Bronchial epithelial cell (primary cell): ENCODE measurements around the gene HECW1. TPM values are rescaled to one million over a fixed set of nuclear protein-coding genes. Genes with fewer than 3 reads are reported as not detected.

ENCODE experiments used
- DNase-seq: peaks from one replicate; pipeline ENCODE4 v3.0.0-alpha.2; 2010; ENCODE audit warnings: low read depth
- FAIRE-seq: peaks from 2 replicates; lab custom pipeline; 2011; peaks lifted over from hg19 to GRCh38; lab: Jason Lieb, UNC
- H3K27me3 ChIP-seq: 2 replicates; pipeline ENCODE4 v1.5.1; 2011; ENCODE audit warnings: low read length; ENCODE audit not compliant: control insufficient read depth, insufficient read depth
- H3K36me3 ChIP-seq: 2 replicates; pipeline ENCODE4 v1.5.1; 2011; ENCODE audit warnings: low read length; ENCODE audit not compliant: control insufficient read depth, insufficient read depth
- H3K4me3 ChIP-seq: 2 replicates; pipeline ENCODE4 v1.5.1; 2011; ENCODE audit warnings: mild to moderate bottlenecking, low read depth, low read length, control low read depth
- total RNA-seq: library from RNA; depleted of rRNA; stranded (reverse); fragments of >200 nt; gene quantifications from 2 replicates; pipeline ENCODE4 v1.2.1, GENCODE V29; 2014
- TF ChIP-seq, protein P1 (sequence below): IDR thresholded peaks from 2 replicates; pipeline ENCODE4 v1.5.1; 2011; ENCODE audit warnings: mild to moderate bottlenecking, moderate library complexity, low read length, control low read depth, inconsistent platforms; ENCODE audit not compliant: insufficient read depth, severe bottlenecking

HECW1 gene
- total RNA-seq, 1 donor from 2014 or later, result under 0.01 TPM

DNA sequence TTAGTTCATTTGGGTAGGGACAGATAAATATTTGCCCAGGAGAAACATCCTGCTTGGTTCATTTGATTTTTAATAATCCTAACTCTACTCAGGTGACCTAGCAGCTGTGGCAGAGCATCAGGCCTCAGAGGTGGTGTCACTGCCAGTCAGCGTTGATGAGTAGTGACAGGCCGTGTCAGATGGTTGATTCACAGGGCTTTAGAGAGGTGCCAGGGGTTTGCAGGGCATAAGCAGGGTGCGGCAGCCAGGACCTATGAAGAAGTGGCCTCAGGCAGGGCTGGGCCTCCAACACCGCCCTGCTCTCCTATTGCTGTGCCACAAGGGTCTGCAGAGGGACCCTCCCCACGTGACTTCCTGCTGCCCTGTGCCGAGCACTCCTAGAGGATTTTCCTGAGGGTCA lies 128.1 kb downstream of the HECW1 start:
- TF ChIP-seq, protein P1, sequence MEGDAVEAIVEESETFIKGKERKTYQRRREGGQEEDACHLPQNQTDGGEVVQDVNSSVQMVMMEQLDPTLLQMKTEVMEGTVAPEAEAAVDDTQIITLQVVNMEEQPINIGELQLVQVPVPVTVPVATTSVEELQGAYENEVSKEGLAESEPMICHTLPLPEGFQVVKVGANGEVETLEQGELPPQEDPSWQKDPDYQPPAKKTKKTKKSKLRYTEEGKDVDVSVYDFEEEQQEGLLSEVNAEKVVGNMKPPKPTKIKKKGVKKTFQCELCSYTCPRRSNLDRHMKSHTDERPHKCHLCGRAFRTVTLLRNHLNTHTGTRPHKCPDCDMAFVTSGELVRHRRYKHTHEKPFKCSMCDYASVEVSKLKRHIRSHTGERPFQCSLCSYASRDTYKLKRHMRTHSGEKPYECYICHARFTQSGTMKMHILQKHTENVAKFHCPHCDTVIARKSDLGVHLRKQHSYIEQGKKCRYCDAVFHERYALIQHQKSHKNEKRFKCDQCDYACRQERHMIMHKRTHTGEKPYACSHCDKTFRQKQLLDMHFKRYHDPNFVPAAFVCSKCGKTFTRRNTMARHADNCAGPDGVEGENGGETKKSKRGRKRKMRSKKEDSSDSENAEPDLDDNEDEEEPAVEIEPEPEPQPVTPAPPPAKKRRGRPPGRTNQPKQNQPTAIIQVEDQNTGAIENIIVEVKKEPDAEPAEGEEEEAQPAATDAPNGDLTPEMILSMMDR, result no peak
- Histone ChIP-seq H3K36me3 (no peaks in the 10 kb centered on the region), H3K27me3 (no peaks in the 10 kb centered on the region), H3K4me3 (no peak overlapping the region)
- FAIRE-seq (no peak), DNase-seq (no peak)

DNA sequence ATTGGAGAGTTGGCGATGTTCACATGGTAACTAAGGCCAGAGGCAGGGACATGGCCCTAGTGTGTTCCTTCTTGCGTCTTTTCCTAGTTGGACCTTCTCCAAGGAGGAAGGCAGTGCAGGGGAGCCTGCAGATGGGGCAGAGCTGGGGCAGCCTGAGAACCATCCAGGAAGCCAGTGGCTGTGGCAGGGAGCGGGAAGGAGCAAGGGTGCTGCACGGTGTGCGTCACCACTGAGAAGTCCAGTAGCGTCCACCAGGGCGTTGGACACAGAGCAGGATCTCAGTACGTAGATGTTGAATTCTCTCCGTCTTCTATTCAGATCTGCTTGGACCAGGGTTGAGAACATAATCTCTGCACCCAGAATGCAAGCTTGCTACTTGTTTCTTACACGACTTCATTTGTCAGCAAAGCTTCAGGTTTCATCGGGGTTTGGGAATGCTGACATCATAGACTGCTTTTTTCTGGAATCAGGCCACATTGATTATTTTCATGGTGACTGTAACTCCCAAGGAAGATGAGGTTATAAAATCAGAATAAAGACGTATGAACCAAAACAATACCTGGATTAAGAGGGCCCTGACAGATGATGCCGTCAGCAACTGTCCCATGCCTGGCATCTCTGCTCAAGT lies 130.3 kb downstream of the HECW1 start:
- no peaks in the 10 kb centered on the region for H3K36me3 ChIP-seq
- DNase-seq (no peak), FAIRE-seq (no peak)
- H3K27me3 ChIP-seq, result peaks cover 2% of the 10 kb centered on the region
- TF ChIP-seq, protein P1, result no peak
- H3K4me3 ChIP-seq, result no peak overlapping the region

DNA sequence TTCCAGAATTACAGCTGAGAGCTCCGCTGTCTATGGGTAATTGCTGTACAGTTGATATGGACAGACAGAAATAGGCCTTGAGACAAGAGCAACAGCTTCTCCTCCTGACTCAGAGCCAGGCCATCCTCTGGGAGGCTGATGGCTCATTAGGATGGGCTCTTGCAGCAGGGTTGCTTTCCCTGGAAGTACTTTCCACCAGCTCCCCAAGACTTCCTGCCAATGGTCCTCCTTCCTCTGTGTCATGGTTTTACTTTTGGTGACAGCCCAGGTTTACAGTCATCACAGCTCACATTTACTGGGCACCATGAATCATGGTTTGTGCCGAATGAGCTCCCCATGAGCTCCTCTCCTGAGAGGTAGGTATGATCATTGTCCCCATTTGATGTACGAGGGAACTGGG lies 131.8 kb downstream of the HECW1 start:
- H3K36me3 ChIP-seq, result no peaks in the 10 kb centered on the region
- TF ChIP-seq, protein P1, result no peak
- DNase-seq, result peak; percentile 13
- peak; percentile 79 for FAIRE-seq
- H3K27me3 ChIP-seq, result peaks cover 2% of the 10 kb centered on the region
- H3K4me3 ChIP-seq, result no peak overlapping the region

DNA sequence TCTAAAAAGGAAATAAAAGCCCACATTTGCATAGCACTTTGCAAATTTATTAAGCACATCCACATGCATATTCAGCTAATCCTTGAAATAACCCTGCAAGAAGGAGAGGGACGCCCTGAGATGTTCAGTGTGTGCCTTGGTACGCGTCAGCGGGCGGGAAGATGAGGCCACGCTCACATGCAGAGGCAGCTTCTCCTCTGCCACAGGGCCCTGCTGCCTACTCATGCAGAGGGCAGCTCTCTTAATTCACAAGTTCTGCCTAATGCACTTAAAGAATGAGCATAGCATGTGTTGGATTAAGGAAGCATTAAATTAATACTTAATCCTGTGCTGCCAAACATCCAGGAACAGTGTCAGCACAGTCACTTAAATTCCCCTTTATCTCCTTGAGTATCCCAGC lies 132.3 kb downstream of the HECW1 start:
- TF ChIP-seq, protein P1, result no peak
- H3K36me3 ChIP-seq, result no peaks in the 10 kb centered on the region
- H3K4me3 ChIP-seq, result no peak overlapping the region
- H3K27me3 ChIP-seq, result peaks cover 2% of the 10 kb centered on the region
- no peak for FAIRE-seq
- no peak for DNase-seq

DNA sequence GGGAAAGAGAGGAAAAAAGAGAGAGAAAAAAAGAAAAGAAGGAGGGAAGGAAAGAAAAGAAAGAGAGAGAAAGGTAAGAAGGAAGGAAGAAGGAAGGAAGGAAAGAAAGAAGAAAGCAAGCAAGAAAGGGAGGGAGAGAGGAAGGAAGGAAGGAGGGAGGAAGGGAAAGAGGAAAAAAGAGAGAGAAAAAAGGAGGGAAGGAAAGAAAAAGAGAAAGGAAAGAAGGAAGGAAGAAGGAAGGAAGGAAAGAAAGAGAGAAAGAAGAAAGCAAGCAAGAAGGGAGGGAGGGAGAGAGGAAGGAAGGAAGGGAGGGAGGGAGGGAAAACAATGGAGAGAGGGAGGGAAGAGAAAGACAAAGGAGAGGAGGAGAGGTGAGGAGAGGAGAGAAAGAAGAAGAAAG lies 135.3 kb downstream of the HECW1 start:
- no peaks in the 10 kb centered on the region for H3K36me3 ChIP-seq
- H3K4me3 ChIP-seq, result no peak overlapping the region
- DNase-seq, result no peak
- TF ChIP-seq, protein P1, result no peak
- peaks cover 2% of the 10 kb centered on the region for H3K27me3 ChIP-seq
- FAIRE-seq, result no peak

DNA sequence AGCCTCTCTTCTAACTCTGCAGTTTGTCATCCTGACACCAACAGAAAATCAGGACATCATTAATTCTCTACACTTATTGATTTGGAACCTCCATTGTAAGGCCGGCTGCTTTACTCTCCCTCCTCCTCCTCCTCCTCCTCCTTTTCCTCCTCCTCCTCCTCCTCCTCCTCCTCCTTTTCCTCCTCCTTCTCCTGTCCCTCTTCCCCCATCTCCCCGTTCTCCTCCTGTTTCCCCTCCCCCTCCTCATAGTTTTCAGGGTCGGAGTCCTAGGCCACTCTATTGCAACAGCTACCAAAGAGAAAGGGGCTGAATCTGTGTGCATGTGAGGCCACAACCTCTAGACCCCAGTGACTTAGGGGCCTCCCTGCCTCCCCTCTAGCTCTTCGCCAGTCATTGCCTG lies 136.1 kb downstream of the HECW1 start:
- H3K36me3 ChIP-seq, result no peaks in the 10 kb centered on the region
- DNase-seq (no peak), FAIRE-seq (no peak)
- TF ChIP-seq, protein P1, result no peak
- H3K27me3 ChIP-seq, result peaks cover 2% of the 10 kb centered on the region
- H3K4me3 ChIP-seq, result no peak overlapping the region
